Hepatocyte (in vitro differentiated cells): ENCODE results near the gene C14orf180.

Source experiments
- EZH2 ChIP-seq: fragments of 200-600 bp; sonication (generic); IDR thresholded peaks from 2 replicates; pipeline ENCODE4 v1.6.1; 2016; ENCODE audit warnings: antibody characterized with exemption, mild to moderate bottlenecking, borderline replicate concordance
- EZH2phosphoT487 ChIP-seq: fragments of 200-600 bp; sonication (generic); IDR thresholded peaks from one replicate; pipeline ENCODE4 v1.6.1; 2018; ENCODE audit warnings: antibody characterized with exemption, mild to moderate bottlenecking, low read depth, moderate library complexity; ENCODE audit not compliant: unreplicated experiment, severe bottlenecking
- TF ChIP-seq, protein P1 (sequence below): fragments of 200-600 bp; sonication (generic); IDR thresholded peaks from 2 replicates; pipeline ENCODE4 v1.5.1; 2016; ENCODE audit warnings: antibody characterized with exemption, mild to moderate bottlenecking; ENCODE audit not compliant: poor library complexity

DNA sequence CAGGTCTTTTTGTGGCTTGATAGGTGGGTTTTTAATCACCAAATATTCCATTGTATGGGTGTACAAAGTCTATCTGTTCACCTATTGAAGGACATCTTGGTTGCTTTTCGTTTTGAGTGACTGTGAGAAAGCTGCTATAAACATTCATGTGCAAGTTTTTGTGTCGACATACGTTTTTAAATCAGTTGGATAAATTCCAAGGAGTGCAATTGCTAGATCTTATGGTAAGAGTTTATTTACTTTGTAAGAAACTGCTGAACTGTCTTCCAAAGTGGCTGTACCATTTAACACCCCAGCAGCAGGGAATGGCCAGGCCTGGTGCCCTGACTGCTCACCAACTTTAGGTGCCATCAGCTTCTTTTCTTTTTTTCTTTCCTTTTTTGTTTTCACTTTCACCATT lies 45.5 kb upstream of the C14orf180 start:
- TF ChIP-seq, protein P1, sequence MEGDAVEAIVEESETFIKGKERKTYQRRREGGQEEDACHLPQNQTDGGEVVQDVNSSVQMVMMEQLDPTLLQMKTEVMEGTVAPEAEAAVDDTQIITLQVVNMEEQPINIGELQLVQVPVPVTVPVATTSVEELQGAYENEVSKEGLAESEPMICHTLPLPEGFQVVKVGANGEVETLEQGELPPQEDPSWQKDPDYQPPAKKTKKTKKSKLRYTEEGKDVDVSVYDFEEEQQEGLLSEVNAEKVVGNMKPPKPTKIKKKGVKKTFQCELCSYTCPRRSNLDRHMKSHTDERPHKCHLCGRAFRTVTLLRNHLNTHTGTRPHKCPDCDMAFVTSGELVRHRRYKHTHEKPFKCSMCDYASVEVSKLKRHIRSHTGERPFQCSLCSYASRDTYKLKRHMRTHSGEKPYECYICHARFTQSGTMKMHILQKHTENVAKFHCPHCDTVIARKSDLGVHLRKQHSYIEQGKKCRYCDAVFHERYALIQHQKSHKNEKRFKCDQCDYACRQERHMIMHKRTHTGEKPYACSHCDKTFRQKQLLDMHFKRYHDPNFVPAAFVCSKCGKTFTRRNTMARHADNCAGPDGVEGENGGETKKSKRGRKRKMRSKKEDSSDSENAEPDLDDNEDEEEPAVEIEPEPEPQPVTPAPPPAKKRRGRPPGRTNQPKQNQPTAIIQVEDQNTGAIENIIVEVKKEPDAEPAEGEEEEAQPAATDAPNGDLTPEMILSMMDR = no peak
- TF ChIP-seq EZH2phosphoT487 (no peak), EZH2 (no peak)
